A549 (cell line): Measurements from ENCODE around the gene AMMECR1. TPM values are rescaled to one million over a fixed set of nuclear protein-coding genes. Genes with fewer than 3 reads are reported as not detected.

ENCODE experiments used
- ATAC-seq, 2 experiments: fragments of 200-7000 bp in 1 of 2; fragments of >200 bp in 1 of 2; cut with Nextera tagmentation in 1 of 2; cut with Tn5 transposase in 1 of 2; 3 replicates each; pipeline versions ENCODE4 v1.8.0 to v1.9.1; 2018 to 2020; ENCODE audit warnings: mild to moderate bottlenecking in 1 of 2, moderate library complexity in 1 of 2
- CTCF ChIA-PET: fragments of 300-600 bp; sonication (Branson Sonifier 250); formaldehyde crosslinking; extraction: SDS; loops from one replicate; lab custom pipeline; 2021; ENCODE audit warnings: antibody characterized with exemption, inconsistent platforms; lab: Yijun Ruan, JAX
- POLR2A ChIA-PET: fragments of 350-600 bp; formaldehyde crosslinking; extraction: SDS; loops from one replicate; lab custom pipeline; 2021; ENCODE audit warnings: antibody characterized with exemption, inconsistent platforms; lab: Yijun Ruan, JAX
- DNase-seq, 2 experiments: peaks; one replicate each; pipeline versions ENCODE4 v3.0.0 to v3.0.0-alpha.2; 2011 to 2016; ENCODE audit warnings: low read depth in 1 of 2, low spot score in 1 of 2
- FAIRE-seq: peaks from 2 replicates; lab custom pipeline; 2011; peaks lifted over from hg19 to GRCh38; lab: Jason Lieb, UNC
- H3K27ac ChIP-seq, 2 experiments: fragments of >200 bp; sonication (Bioruptor Twin); formaldehyde crosslinking; 3 replicates each; pipeline ENCODE4 v1.5.1; 2016 to 2017
- H3K4me1 ChIP-seq: fragments of >200 bp; sonication (Bioruptor Twin); formaldehyde crosslinking; 3 replicates; pipeline ENCODE4 v1.6.1; 2016
- H3K4me2 ChIP-seq: fragments of >200 bp; sonication (Bioruptor Twin); formaldehyde crosslinking; 3 replicates; pipeline ENCODE4 v1.6.1; 2016
- H3K4me3 ChIP-seq: fragments of >200 bp; sonication (Bioruptor Twin); formaldehyde crosslinking; 3 replicates; pipeline ENCODE4 v1.5.1; 2016
- H3K9me3 ChIP-seq: fragments of >200 bp; sonication (Bioruptor Twin); formaldehyde crosslinking; 3 replicates; pipeline ENCODE4 v1.6.1; 2016
- CBX8 ChIP-seq: fragments of 200-600 bp; sonication (generic); IDR thresholded peaks from 2 replicates; pipeline ENCODE4 v1.6.1; 2016
- CHD4 ChIP-seq: fragments of 200-600 bp; sonication (generic); IDR thresholded peaks from 2 replicates; pipeline ENCODE4 v1.6.1; 2016; ENCODE audit warnings: antibody characterized with exemption, mild to moderate bottlenecking, borderline replicate concordance
- EHF ChIP-seq: fragments of 250-450 bp; sonication (Bioruptor Pico); IDR thresholded peaks from 2 replicates; pipeline ENCODE4 v1.5.0; 2020; ENCODE audit warnings: mild to moderate bottlenecking
- ELK1 ChIP-seq: fragments of 150-350 bp; IDR thresholded peaks from 2 replicates; pipeline ENCODE4 v1.6.1; 2014; ENCODE audit warnings: low read depth, mild to moderate bottlenecking, low read length
- ESRRA ChIP-seq: fragments of 150-350 bp; IDR thresholded peaks from 2 replicates; pipeline ENCODE4 v1.6.1; 2014; ENCODE audit warnings: mild to moderate bottlenecking, low read length, borderline replicate concordance
- FOSB ChIP-seq: fragments of 250-450 bp; sonication (Bioruptor Pico); IDR thresholded peaks from 2 replicates; pipeline ENCODE4 v1.5.0; 2020; ENCODE audit warnings: mild to moderate bottlenecking, moderate library complexity
- HDAC2 ChIP-seq: fragments of 200-600 bp; sonication (generic); IDR thresholded peaks from 2 replicates; pipeline ENCODE4 v1.6.1; 2016
- HES2 ChIP-seq: fragments of >200 bp; sonication (Bioruptor Twin); formaldehyde crosslinking; IDR thresholded peaks from 2 replicates; pipeline ENCODE4 v1.6.1; 2016
- HEYL ChIP-seq: fragments of 250-450 bp; sonication (Bioruptor Pico); IDR thresholded peaks from 2 replicates; pipeline ENCODE4 v1.8.0; 2021; ENCODE audit warnings: mild to moderate bottlenecking, moderate library complexity
- HOXA7 ChIP-seq: fragments of 250-450 bp; sonication (Bioruptor Pico); IDR thresholded peaks from 2 replicates; pipeline ENCODE4 v1.5.0; 2020; ENCODE audit warnings: mild to moderate bottlenecking, moderate library complexity
- HOXB13 ChIP-seq: fragments of 250-450 bp; sonication (Bioruptor Pico); IDR thresholded peaks from 2 replicates; pipeline ENCODE4 v1.5.0; 2020; ENCODE audit warnings: low read depth, mild to moderate bottlenecking, moderate library complexity
- HOXB5 ChIP-seq: fragments of 250-450 bp; sonication (Bioruptor Pico); IDR thresholded peaks from 2 replicates; pipeline ENCODE4 v1.5.0; 2020; ENCODE audit warnings: mild to moderate bottlenecking, moderate library complexity
- JUNB ChIP-seq: fragments of >200 bp; sonication (Bioruptor Twin); formaldehyde crosslinking; IDR thresholded peaks from 2 replicates; pipeline ENCODE4 v1.6.1; 2016
- NFE2L2 ChIP-seq: fragments of 150-350 bp; conservative IDR thresholded peaks from 2 replicates; pipeline ENCODE4 v1.6.1; 2014; ENCODE audit warnings: low read length
- NR3C1 ChIP-seq: fragments of >200 bp; sonication (Bioruptor Twin); formaldehyde crosslinking; IDR thresholded peaks from 3 replicates; pipeline ENCODE4 v1.6.1; 2017
- PBX3 ChIP-seq: IDR thresholded peaks from 2 replicates; pipeline ENCODE4 v1.6.1; 2012
- PHF8 ChIP-seq: fragments of 200-600 bp; sonication (generic); IDR thresholded peaks from 2 replicates; pipeline ENCODE4 v1.6.1; 2016; ENCODE audit warnings: low read depth, mild to moderate bottlenecking, antibody characterized with exemption, moderate library complexity, borderline replicate concordance
- POLR2AphosphoS2 ChIP-seq: conservative IDR thresholded peaks from 2 replicates; pipeline ENCODE4 v1.6.1; 2012; ENCODE audit warnings: low read length, improper control_type of control experiment, inconsistent platforms
- RCOR1 ChIP-seq: fragments of 150-350 bp; IDR thresholded peaks from 2 replicates; pipeline ENCODE4 v1.6.1; 2014; ENCODE audit warnings: antibody characterized with exemption, low read length, low read depth
- SMC3 ChIP-seq: fragments of >200 bp; sonication (Bioruptor Twin); formaldehyde crosslinking; IDR thresholded peaks from 3 replicates; pipeline ENCODE4 v1.6.1; 2018; ENCODE audit warnings: inconsistent platforms
- SREBF2 ChIP-seq: fragments of 450-650 bp; IDR thresholded peaks from 2 replicates; pipeline ENCODE4 v1.6.1; 2014; ENCODE audit warnings: mild to moderate bottlenecking, moderate library complexity
- ZC3H11A ChIP-seq: fragments of 450-650 bp; IDR thresholded peaks from 2 replicates; pipeline ENCODE4 v1.6.1; 2014; ENCODE audit warnings: antibody characterized with exemption, mild to moderate bottlenecking
- ZFP36 ChIP-seq: fragments of 450-650 bp; IDR thresholded peaks from 2 replicates; pipeline ENCODE4 v1.6.1; 2014; ENCODE audit warnings: borderline replicate concordance; ENCODE audit not compliant: partially characterized antibody
- WGBS: methylation state at CpG from one replicate; pipeline ENCODE4 v1.1.6; 2017; ENCODE audit errors: missing lambda C conversion rate; 5-methylcytosine and 5-hydroxymethylcytosine counted together
- polyA plus RNA-seq, 4 experiments: library from polyadenylated mRNA; depleted of rRNA in 3 of 4; stranded (reverse); fragments of >200 nt; fragmentation: RNase III in 1 of 4; extraction: RNeasy Plus Mini Kit Qiagen cat#74134 plus additional on column Dnase treatment in 1 of 4; gene quantifications; 2 replicates in 3 of 4; 3 replicates in 1 of 4; pipeline ENCODE4 v1.2.3, GENCODE V29; 2011 to 2017

The AMMECR1 gene
- polyA plus RNA-seq, 2 of the 4 experiments (the other 2 are of a cell fraction), result 7.9 to 13.7 TPM

- DNase-seq (no peak), FAIRE-seq (peak; percentile 84), ATAC-seq (no peak)
- H3K4me2 ChIP-seq, result no peak overlapping the region
- TF ChIP-seq NFE2L2 (no peak), CHD4 (no peak)
- 84% methylated on average over 1 of the region's 1 CpG for WGBS
- ChIA-PET CTCF (interaction anchor here (1.0 to 1.5 kb wide), 2 partner anchors 13 to 16 kb away, joined by 3 to 4 read pairs; no protein-coding TSS in a partner anchor), POLR2A (no interaction called here)
- H3K27ac ChIP-seq, result no peak overlapping the region
- H3K4me3 ChIP-seq, result no peak overlapping the region
- H3K4me1 ChIP-seq, result no peaks in the 10 kb centered on the region
- H3K9me3 ChIP-seq, result no peaks in the 10 kb centered on the region
These were observed 13.5 kb downstream of the AMMECR1 start for GRCh38 chrX:110304371-110304770.

GRCh38 chrX:110302975-110303374 lies 14.9 kb downstream of the AMMECR1 start:
- no peaks in the 10 kb centered on the region for H3K9me3 ChIP-seq
- FAIRE-seq, result peak; percentile 79
- POLR2A ChIA-PET, result no interaction called here
- H3K4me1 ChIP-seq, result no peaks in the 10 kb centered on the region
- H3K4me2 ChIP-seq, result no peak overlapping the region
- TF ChIP-seq HES2, result no peak
- TF ChIP-seq ELK1, result no peak
- TF ChIP-seq POLR2AphosphoS2, result no peak
- TF ChIP-seq JUNB, result no peak
- TF ChIP-seq HEYL, result no peak
- TF ChIP-seq SMC3, result no peak
- TF ChIP-seq, all 56 proteins: peak for 0
- WGBS, result 95% methylated on average over 3 of the region's 3 CpGs
- DNase-seq (no peak), ATAC-seq (no peak)
- no peak overlapping the region for H3K27ac ChIP-seq
- H3K4me3 ChIP-seq, result no peak overlapping the region
- CTCF ChIA-PET, result no interaction called here

GRCh38 chrX:110301194-110301593 lies 16.7 kb downstream of the AMMECR1 start:
- no peak for DNase-seq
- H3K9me3 ChIP-seq, result peaks cover 3% of the 10 kb centered on the region; the same call in 1 of the 3 replicates
- CTCF ChIA-PET, result interaction anchor here (1.0 kb wide), 1 partner anchor 14 kb away, joined by 4 read pairs; no protein-coding TSS in a partner anchor
- ATAC-seq, result no peak
- H3K4me3 ChIP-seq, result no peak overlapping the region
- WGBS, result 64% methylated on average over 1 of the region's 1 CpG
- H3K27ac ChIP-seq, result no peak overlapping the region
- no peak overlapping the region for H3K4me2 ChIP-seq
- H3K4me1 ChIP-seq, result no peaks in the 10 kb centered on the region
- TF ChIP-seq ZC3H11A (no peak), HES2 (no peak)
- POLR2A ChIA-PET, result no interaction called here
- FAIRE-seq, result peak; percentile 78

- H3K4me2 ChIP-seq, result 0 out of 3 replicates have a peak overlapping the region, but pooled peaks have one; percentile 12
- no peak for FAIRE-seq
- POLR2A ChIA-PET, result no interaction called here
These were observed 23.8 kb downstream of the AMMECR1 start for GRCh38 chrX:110294087-110294486.

More at GRCh38 chrX:110294087-110294486, 23.8 kb downstream of the AMMECR1 start:
- WGBS, result 88% methylated on average over 2 of the region's 2 CpGs
- no peak overlapping the region for H3K27ac ChIP-seq
- TF ChIP-seq JUNB, result no peak
- no peak for TF ChIP-seq CBX8
- TF ChIP-seq HOXB13 (CRISPR knock-in tag), result no peak
- no peak for TF ChIP-seq HES2
- no peak for TF ChIP-seq RCOR1
- TF ChIP-seq EHF, result no peak
- no peak for TF ChIP-seq SREBF2
- no peak for TF ChIP-seq ESRRA
- TF ChIP-seq HOXA7, result no peak
- no peak for TF ChIP-seq ZFP36
- no peak for TF ChIP-seq HDAC2
- no peak for TF ChIP-seq PHF8
- no peak for TF ChIP-seq FOSB (CRISPR knock-in tag)
- TF ChIP-seq PBX3, result no peak
- no peak for TF ChIP-seq NR3C1
- no peak for TF ChIP-seq HOXB5 (CRISPR knock-in tag)
- ATAC-seq (no peak), DNase-seq (no peak)
- peaks cover 6% of the 10 kb centered on the region; the same call in 1 of the 3 replicates for H3K9me3 ChIP-seq
- peaks cover 17% of the 10 kb centered on the region; the same call in 2 of the 3 replicates for H3K4me1 ChIP-seq
- CTCF ChIA-PET, result no interaction called here
- no peak overlapping the region for H3K4me3 ChIP-seq
